GM19397 (cell line): ENCODE results near the gene PTGS1.
A peak's percentile ranks its signal among the peaks of the same experiment; 100 is the strongest.
"Not testable (repeated sequence)": the region's sequence is repeated elsewhere in the genome, so short reads cannot be mapped to it uniquely, and the experiment has no call there.

Source experiments
- ATAC-seq: cut with Tn5 transposase; IDR thresholded peaks from one replicate; pipeline ENCODE4 v1.9.1; 2021; ENCODE audit warnings: mild to moderate bottlenecking, moderate library complexity; ENCODE audit not compliant: unreplicated experiment

The PTGS1 gene

DNA sequence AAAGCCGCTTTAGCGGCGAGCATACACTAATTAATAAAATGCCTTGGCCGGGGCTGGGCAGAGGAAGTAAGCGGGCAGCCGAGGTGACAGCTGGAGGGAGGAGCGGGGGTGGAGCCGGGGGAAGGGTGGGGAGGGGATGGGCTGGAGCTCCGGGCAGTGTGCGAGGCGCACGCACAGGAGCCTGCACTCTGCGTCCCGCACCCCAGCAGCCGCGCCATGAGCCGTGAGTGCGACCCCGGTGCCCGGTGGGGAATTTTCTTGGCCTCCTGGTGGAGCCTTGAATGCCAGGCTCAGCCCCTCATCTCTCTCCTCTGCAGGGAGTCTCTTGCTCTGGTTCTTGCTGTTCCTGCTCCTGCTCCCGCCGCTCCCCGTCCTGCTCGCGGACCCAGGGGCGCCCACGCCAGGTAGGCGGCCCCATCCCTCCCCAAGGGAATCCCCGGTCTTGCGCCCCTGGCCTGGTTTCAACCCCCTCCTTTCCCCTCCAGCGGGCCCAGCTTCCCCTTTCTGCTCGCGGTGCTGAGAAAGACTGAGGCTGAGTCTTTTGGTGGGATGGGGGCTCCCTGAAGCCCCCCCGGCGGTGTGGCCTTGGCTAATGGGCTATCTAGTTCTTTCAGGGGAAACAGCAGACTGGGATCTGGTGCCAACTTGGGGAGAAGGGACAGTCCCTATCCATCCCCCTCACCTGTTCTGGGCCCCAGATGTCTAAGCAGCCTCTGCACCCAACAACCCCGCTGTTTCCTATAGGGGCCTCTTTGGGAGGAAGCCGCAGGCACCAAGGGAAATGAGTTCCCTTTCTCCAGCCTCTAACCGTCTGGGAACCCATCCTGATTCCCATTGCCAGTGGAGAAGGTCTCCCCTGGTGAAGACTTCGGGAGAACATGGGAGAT, at the start of gene PTGS1:
Gene PTGS1 (plus strand): TSS at position 156 of the 887 bp plus-strand sequence. CDS start 61 bp downstream, at position 217.
- ATAC-seq, result peak; percentile 67

- ATAC-seq, result no peak
These were observed 48.3 kb upstream of the PTGS1 start for GRCh38 chr9:122322553-122322952.

DNA sequence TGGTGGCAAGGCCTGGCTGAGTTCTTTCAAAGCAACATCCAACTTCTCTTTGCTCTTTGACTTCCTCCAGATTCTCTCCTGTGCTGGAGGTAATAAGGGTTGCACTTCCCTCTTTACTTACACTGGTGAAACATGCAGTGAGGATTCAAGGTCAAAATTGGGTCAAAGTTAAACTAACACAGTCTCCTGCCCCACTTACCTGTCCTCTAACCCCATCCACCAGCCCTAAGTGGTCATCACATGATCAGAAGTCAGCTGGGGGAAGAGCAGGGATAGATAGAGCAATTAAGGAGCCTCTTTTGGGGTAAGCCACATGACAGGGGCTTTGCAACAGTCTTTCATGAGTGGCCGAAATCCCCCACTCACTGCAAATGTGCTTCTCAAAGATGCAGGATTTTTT, 46.2 kb upstream of the PTGS1 start:
- ATAC-seq, result not testable (repeated sequence)

GRCh38 chr9:122325124-122325523, 45.7 kb upstream of the PTGS1 start:
- ATAC-seq, result no peak

GRCh38 chr9:122327175-122327574, 43.6 kb upstream of the PTGS1 start:
- no peak for ATAC-seq

DNA sequence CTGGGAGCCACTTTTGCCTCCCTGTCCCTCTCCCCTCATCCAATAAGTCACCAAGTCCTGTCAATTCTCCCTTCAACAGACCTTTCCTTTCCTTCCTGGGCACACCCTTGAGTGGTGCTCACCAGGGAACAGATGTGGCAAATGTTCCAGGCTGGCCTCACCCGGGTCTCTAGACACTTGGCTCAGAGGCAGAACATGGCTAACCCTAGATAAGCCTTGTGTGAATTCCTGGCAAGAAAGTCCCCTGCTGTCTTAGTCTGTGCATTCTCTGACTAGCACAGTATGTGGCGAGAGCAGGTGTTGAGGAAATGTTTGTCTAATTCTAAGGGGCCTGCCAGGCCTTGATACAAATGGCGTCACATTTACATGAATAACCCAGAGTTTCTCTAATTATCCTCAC, 41.2 kb upstream of the PTGS1 start:
- no peak for ATAC-seq

GRCh38 chr9:122330466-122330865, 40.4 kb upstream of the PTGS1 start:
- ATAC-seq, result not testable (repeated sequence)

GRCh38 chr9:122331523-122331927, 39.3 kb upstream of the PTGS1 start:
- ATAC-seq, result no peak

GRCh38 chr9:122332083-122332482, 38.7 kb upstream of the PTGS1 start:
- ATAC-seq, result no peak

DNA sequence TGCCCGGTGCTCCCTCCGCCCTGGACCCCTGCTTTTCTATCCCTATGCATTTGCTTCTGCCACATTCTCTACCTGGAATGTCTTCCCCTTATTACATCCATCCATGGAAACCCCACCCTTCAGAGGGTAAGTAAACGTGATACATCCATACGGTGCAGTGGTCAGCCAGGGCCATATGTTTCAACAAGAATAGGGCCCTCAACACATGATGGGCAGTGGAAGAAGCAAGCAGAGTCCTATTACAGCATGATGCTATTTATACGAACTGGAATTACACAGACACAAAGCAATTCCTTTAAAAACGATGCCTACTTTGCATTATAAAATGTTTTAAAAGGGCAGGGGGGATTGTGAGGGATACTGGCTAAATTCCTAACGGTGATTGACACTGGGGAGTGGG, 38.2 kb upstream of the PTGS1 start:
- ATAC-seq, result no peak

- no peak for ATAC-seq
These were observed 37.5 kb upstream of the PTGS1 start for GRCh38 chr9:122333169-122333808.

DNA sequence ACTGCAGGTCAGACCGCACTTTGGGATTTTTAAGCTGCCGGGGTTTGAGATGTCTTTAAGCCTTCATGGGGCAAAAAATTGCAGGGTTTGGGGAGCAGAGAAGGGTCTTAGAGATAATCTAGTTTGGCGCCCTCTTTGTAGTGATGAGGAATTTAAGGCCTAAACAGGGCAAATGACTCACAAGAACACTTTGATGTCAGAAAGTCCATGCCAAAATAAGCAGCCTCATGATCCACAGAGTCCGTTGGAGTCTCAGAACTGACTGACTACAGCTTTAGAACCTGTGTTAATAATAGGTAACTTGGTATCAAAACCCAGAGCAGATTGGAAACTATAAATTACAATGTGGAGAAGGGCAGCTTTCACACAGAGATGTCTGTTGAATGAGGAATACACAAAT, 35.9 kb upstream of the PTGS1 start:
- no peak for ATAC-seq

DNA sequence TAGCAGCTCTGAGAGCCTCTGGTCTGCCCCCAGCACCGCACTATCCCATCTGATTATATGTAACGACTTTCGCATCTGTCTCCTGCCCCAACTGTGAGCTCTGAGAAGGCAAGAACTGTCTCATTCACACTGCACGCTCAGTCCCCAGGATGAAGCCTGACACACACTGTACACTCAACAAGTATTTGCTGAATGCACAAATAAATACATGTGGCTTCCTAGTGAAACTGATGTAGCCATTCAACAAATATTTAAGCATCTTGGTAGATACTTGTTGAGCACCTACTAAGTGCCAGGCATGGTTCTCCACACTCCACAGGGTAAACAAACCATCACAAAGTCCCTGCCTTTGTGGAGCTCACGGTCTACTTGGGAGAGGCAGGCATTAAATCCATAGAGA, 34.6 kb upstream of the PTGS1 start:
- ATAC-seq, result no peak

DNA sequence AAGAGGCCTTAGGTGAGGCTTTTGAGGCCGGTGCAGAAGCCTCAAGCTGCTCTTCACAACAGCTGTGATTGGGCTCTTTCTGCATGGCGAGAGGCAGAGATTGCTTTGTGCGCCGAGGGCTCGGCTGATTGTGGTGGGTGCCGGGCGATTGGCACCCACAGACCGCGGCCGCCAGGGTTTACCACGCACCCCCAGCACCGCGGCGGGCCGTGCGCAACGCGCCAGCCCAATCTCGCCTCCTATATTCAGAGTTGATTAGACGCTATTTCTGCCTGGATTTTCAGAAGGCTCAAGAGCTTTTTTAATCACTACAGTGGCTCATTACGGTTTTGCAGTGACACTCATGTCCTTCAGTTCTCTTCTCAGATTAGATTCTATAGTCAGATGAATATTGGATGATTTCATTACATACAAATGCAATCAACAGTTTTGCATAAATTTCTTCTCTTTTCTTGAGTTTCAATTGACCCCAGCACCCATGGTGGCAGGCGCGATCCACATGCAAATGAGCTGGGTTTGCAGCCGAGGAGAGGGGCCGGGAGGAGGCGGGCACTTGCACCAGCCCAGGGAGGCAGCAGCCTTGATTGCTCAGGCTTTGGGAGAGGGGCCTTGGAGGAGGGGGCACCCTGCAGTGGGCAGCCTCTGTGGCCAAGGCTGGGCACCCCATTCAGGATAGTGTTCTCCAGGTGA, 33.8 kb upstream of the PTGS1 start:
- ATAC-seq, result no peak

DNA sequence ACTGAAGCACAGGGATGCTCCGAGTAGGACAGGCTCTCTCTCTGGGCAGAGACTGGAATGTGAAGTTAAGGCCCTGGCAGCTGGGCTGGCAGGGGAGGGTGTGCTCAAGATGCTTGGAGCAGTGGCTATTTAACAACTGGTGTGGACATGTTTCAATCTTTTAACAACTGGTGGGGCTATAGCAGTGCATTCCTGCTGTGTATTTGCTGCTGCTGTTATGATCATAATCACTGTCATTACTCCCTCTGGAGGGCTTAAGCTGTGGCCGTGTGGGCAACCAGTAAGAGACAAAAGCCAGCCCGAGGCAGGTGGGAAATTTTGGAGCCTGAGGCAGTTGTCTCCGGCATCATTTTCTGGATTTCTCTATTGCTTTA, 33.3 kb upstream of the PTGS1 start:
- ATAC-seq, result no peak

GRCh38 chr9:122338536-122338935, 32.3 kb upstream of the PTGS1 start:
- ATAC-seq, result no peak

DNA sequence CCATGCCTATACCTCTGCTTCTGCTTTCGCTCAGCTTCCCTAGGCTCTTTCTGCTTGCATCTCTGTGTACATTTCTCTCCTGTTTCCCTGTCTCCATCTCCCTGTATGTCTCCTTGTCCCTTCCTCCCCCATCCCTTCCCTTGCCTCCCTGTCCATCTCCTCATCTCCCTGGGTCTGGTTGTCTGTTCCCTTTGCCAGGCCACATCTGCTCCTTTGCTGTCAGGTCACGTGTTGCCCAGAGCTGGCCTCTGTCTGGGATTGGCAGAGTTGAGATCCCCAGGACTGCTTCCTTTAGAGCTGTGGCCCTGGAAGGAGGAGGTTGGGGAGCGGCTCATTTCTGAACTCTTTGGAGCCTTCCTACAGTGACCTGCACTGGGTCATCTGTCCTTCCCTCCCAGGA, 31.8 kb upstream of the PTGS1 start:
- no peak for ATAC-seq

- ATAC-seq, result no peak
These were observed 31.2 kb upstream of the PTGS1 start for GRCh38 chr9:122339579-122339978.

GRCh38 chr9:122340161-122340560, 30.7 kb upstream of the PTGS1 start:
- ATAC-seq, result no peak

DNA sequence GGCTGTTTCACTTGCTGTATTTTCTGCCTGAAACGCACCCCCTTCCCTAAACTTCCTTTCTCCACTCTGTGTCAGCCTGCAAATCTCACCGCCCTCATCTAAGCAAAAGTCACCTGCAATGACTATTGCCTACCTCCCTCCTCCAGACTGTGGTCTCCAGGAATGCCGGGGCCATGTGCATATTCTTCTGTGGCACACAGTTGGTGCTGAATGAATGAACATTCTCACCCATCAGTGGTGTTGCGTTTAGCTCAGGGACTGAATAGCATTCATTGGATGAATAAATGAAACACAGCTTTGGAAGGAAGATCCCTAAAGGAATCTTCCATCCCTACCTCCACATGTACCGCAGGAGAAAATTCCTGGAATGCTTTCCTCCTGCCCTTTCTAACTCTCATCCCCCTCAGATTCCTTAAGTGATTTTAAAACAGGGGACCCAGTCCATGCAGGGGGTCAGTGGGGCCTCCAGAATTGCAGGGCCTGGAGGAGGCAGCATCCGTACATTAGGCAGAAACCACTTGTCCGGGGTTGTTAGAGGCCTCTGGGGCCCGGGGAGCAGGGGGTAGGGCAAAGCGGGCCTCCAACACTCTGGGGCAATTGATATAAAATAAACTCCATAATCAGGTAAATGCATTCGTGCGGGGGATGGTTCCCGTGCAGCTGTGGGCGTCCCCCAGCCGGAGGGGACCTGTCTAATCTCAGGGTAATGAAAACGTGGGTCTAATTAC, 28.3 kb upstream of the PTGS1 start:
- no peak for ATAC-seq
